ENCODE data around the gene SYT2. TPM values are rescaled to one million over a fixed set of nuclear protein-coding genes. Genes with fewer than 3 reads are reported as not detected.
"Not testable (repeated sequence)": the region's sequence is repeated elsewhere in the genome, so short reads cannot be mapped to it uniquely, and the experiment has no call there.

The SYT2 gene
- total RNA-seq, 1 experiment from 2014 or later = 0.69 TPM

- Histone ChIP-seq H3K4me3 (ENCODE audit: low read depth, low read length, poor library complexity, severe bottlenecking) (no peak overlapping the region), H3K4me1 (ENCODE audit: insufficient read depth, low read length, poor library complexity, severe bottlenecking) (peaks cover 47% of the 10 kb centered on the region), H3K27ac (ENCODE audit: low read depth, low read length, poor library complexity, severe bottlenecking) (peak overlapping the region; percentile 37), H3K36me3 (ENCODE audit: insufficient read depth, low read length, poor library complexity, severe bottlenecking) (no peaks in the 10 kb centered on the region), H3K9me3 (ENCODE audit: low read depth, low read length, poor library complexity, severe bottlenecking) (no peaks in the 10 kb centered on the region), H3K27me3 (replicated peaks; ENCODE audit: insufficient read depth, low read depth, low read length, poor library complexity) (no peaks in the 10 kb centered on the region)
- intact Hi-C loops (cut with micrococcal nuclease; ENCODE audit: unreplicated experiment) = loop anchor here (1.0 kb wide), 1 partner anchor 124 kb away; no protein-coding TSS in a partner anchor
- TF ChIP-seq, protein P1, sequence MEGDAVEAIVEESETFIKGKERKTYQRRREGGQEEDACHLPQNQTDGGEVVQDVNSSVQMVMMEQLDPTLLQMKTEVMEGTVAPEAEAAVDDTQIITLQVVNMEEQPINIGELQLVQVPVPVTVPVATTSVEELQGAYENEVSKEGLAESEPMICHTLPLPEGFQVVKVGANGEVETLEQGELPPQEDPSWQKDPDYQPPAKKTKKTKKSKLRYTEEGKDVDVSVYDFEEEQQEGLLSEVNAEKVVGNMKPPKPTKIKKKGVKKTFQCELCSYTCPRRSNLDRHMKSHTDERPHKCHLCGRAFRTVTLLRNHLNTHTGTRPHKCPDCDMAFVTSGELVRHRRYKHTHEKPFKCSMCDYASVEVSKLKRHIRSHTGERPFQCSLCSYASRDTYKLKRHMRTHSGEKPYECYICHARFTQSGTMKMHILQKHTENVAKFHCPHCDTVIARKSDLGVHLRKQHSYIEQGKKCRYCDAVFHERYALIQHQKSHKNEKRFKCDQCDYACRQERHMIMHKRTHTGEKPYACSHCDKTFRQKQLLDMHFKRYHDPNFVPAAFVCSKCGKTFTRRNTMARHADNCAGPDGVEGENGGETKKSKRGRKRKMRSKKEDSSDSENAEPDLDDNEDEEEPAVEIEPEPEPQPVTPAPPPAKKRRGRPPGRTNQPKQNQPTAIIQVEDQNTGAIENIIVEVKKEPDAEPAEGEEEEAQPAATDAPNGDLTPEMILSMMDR (conservative IDR thresholded peaks at IDR 0.05; ENCODE audit: low read depth, low read length) = peak; percentile 72
- no peak for TF ChIP-seq EZH2 (IDR thresholded peaks at IDR 0.05; ENCODE audit: borderline replicate concordance, low read depth, low read length, poor library complexity, severe bottlenecking)
- peak; percentile 85 for DNase-seq (ENCODE audit: low spot score)
- ChIA-PET POLR2A (ENCODE audit: low non-redundant PET) (no interaction called here), CTCF (interaction anchor here (0.7 to 1.5 kb wide), 3 partner anchors 26 to 471 kb away, joined by 4 to 11 read pairs (median 4); no protein-coding TSS in a partner anchor)
- BruUV-seq (replicated peaks) = no TSS peak
Measured at GRCh38 chr1:202625416-202626360, 84.6 kb downstream of the SYT2 start.

GRCh38 chr1:202624781-202625108 is 85.5 kb downstream of the SYT2 start:
- CTCF ChIA-PET = interaction anchor here (1.0 to 1.5 kb wide), 2 partner anchors 25 to 27 kb away, joined by 4 to 11 read pairs; no protein-coding TSS in a partner anchor
- intact Hi-C loops (cut with micrococcal nuclease; ENCODE audit: unreplicated experiment) = loop anchor here (1.0 kb wide), 1 partner anchor 123 kb away; no protein-coding TSS in a partner anchor
- no peaks in the 10 kb centered on the region for H3K27me3 ChIP-seq (replicated peaks; ENCODE audit: insufficient read depth, low read depth, low read length, poor library complexity)
- no peak overlapping the region for H3K27ac ChIP-seq (ENCODE audit: low read depth, low read length, poor library complexity, severe bottlenecking)
- no peak for DNase-seq (ENCODE audit: low spot score)
- POLR2A ChIA-PET (ENCODE audit: low non-redundant PET) = no interaction called here
- BruUV-seq (replicated peaks) = no TSS peak
- H3K36me3 ChIP-seq (ENCODE audit: insufficient read depth, low read length, poor library complexity, severe bottlenecking) = no peaks in the 10 kb centered on the region
- no peaks in the 10 kb centered on the region for H3K9me3 ChIP-seq (ENCODE audit: low read depth, low read length, poor library complexity, severe bottlenecking)
- TF ChIP-seq, protein P1 (conservative IDR thresholded peaks at IDR 0.05; ENCODE audit: low read depth, low read length) = no peak
- no peak for TF ChIP-seq EZH2 (IDR thresholded peaks at IDR 0.05; ENCODE audit: borderline replicate concordance, low read depth, low read length, poor library complexity, severe bottlenecking)
- H3K4me3 ChIP-seq (ENCODE audit: low read depth, low read length, poor library complexity, severe bottlenecking) = no peak overlapping the region
- H3K4me1 ChIP-seq (ENCODE audit: insufficient read depth, low read length, poor library complexity, severe bottlenecking) = peaks cover 47% of the 10 kb centered on the region

DNA sequence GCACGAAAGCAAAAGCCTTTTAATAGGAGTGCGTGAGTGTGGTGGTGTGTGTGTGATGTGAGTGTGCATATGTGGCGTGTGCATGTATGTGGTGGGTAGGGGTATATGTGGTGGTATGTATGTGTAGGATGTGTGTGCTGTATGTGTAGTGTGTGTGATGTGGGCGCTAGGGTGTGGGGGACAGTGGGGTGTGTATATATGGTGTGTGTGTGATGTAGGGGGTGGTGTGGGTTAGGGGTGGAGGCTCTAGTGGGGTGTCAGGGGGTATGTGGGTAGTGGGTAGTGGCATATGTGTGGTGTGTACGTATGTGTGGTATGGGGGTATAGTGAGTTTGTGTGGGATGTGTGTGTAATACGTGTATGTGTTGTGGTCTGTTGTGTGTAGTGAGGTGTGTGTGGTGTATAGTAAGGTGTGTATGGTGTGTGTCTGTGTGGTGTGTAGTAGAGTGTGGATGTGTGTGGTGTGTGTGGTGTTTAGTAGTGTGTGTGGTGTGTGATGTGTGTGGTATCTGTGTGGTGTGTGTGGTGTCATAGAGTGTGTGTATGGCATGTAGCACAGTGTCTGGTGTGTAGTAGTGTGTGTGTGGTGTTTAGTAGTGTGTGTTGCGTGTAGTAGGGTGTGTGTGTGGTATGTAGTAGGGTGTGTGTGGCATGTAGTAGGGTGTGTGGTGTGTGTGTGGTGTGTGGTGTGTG is 86.0 kb downstream of the SYT2 start:
- Histone ChIP-seq H3K36me3 (ENCODE audit: insufficient read depth, low read length, poor library complexity, severe bottlenecking) (no peaks in the 10 kb centered on the region), H3K27ac (ENCODE audit: low read depth, low read length, poor library complexity, severe bottlenecking) (no peak overlapping the region), H3K27me3 (replicated peaks; ENCODE audit: insufficient read depth, low read depth, low read length, poor library complexity) (no peaks in the 10 kb centered on the region), H3K4me3 (ENCODE audit: low read depth, low read length, poor library complexity, severe bottlenecking) (no peak overlapping the region), H3K4me1 (ENCODE audit: insufficient read depth, low read length, poor library complexity, severe bottlenecking) (peaks cover 47% of the 10 kb centered on the region), H3K9me3 (ENCODE audit: low read depth, low read length, poor library complexity, severe bottlenecking) (no peaks in the 10 kb centered on the region)
- CTCF ChIA-PET = no interaction called here
- POLR2A ChIA-PET (ENCODE audit: low non-redundant PET) = no interaction called here
- TF ChIP-seq, protein P1 (conservative IDR thresholded peaks at IDR 0.05; ENCODE audit: low read depth, low read length) = no peak
- no peak for TF ChIP-seq EZH2 (IDR thresholded peaks at IDR 0.05; ENCODE audit: borderline replicate concordance, low read depth, low read length, poor library complexity, severe bottlenecking)
- intact Hi-C loops (cut with micrococcal nuclease; ENCODE audit: unreplicated experiment) = no loop called here
- no peak for DNase-seq (ENCODE audit: low spot score)
- no TSS peak for BruUV-seq (replicated peaks)

- H3K27me3 ChIP-seq (replicated peaks; ENCODE audit: insufficient read depth, low read depth, low read length, poor library complexity); DNase-seq (ENCODE audit: low spot score); intact Hi-C loops (cut with micrococcal nuclease; ENCODE audit: unreplicated experiment); POLR2A ChIA-PET (ENCODE audit: low non-redundant PET); H3K4me3 ChIP-seq (ENCODE audit: low read depth, low read length, poor library complexity, severe bottlenecking); BruUV-seq (replicated peaks); H3K36me3 ChIP-seq (ENCODE audit: insufficient read depth, low read length, poor library complexity, severe bottlenecking); H3K9me3 ChIP-seq (ENCODE audit: low read depth, low read length, poor library complexity, severe bottlenecking); CTCF ChIA-PET: not testable (repeated sequence)
- Histone ChIP-seq H3K27ac (ENCODE audit: low read depth, low read length, poor library complexity, severe bottlenecking) (peak overlapping the region; percentile 60), H3K4me1 (ENCODE audit: insufficient read depth, low read length, poor library complexity, severe bottlenecking) (peaks cover 50% of the 10 kb centered on the region)
Measured at GRCh38 chr1:202623476-202623875, 86.8 kb downstream of the SYT2 start.

All from A673 (cell line).